Fibroblast of skin of scalp (primary cell): ENCODE measurements around the gene C1orf50.

ENCODE experiments used
- DNase-seq: peaks from one replicate; pipeline ENCODE4 v3.0.0-alpha.2; 2013

The C1orf50 gene

GRCh38 chr1:42759114-42759513 is 7.9 kb upstream of the C1orf50 start:
- DNase-seq = no peak

- DNase-seq = no peak
Measured at GRCh38 chr1:42761567-42761966, 5.5 kb upstream of the C1orf50 start.

- no peak for DNase-seq
Measured at GRCh38 chr1:42762269-42762668, 4.8 kb upstream of the C1orf50 start.

- no peak for DNase-seq
Measured at GRCh38 chr1:42765269-42765668, 1.8 kb upstream of the C1orf50 start.

- peak; percentile 86 for DNase-seq
Measured at GRCh38 chr1:42765832-42766740, 963 bp upstream of the C1orf50 start.

- DNase-seq = no peak
Measured at GRCh38 chr1:42767510-42768000, 506 bp downstream of the C1orf50 start.

GRCh38 chr1:42768172-42768571 is 1.1 kb downstream of the C1orf50 start:
- DNase-seq = no peak

GRCh38 chr1:42769811-42770210 is 2.8 kb downstream of the C1orf50 start:
- DNase-seq = no peak

- no peak for DNase-seq
Measured at GRCh38 chr1:42773420-42773819, 6.4 kb downstream of the C1orf50 start.

GRCh38 chr1:42774928-42775526 is 8.0 kb downstream of the C1orf50 start:
- DNase-seq = no peak

- no peak for DNase-seq
Measured at GRCh38 chr1:42776502-42776901, 9.5 kb downstream of the C1orf50 start.

GRCh38 chr1:42777852-42778251 is 10.8 kb downstream of the C1orf50 start:
- DNase-seq = peak; percentile 42

GRCh38 chr1:42779725-42780124 is 12.7 kb downstream of the C1orf50 start:
- DNase-seq = no peak

GRCh38 chr1:42780176-42780575 is 13.1 kb downstream of the C1orf50 start:
- no peak for DNase-seq

GRCh38 chr1:42783092-42783491 is 16.0 kb downstream of the C1orf50 start:
- DNase-seq = no peak

GRCh38 chr1:42784547-42784945 is 17.5 kb downstream of the C1orf50 start:
- DNase-seq = no peak

GRCh38 chr1:42784946-42785693 is 18.1 kb downstream of the C1orf50 start, which contains the start of gene TMEM269:
Gene TMEM269, plus strand, starts transcription at chr1:42784991. Its CDS starts 4,903 bp downstream, at chr1:42789894.
- DNase-seq = peak; percentile 8

GRCh38 chr1:42786097-42786496 is 19.0 kb downstream of the C1orf50 start:
- no peak for DNase-seq

- DNase-seq = no peak
Measured at GRCh38 chr1:42788021-42788420, 21.0 kb downstream of the C1orf50 start.

- no peak for DNase-seq
Measured at GRCh38 chr1:42793824-42794223, 26.8 kb downstream of the C1orf50 start.

- no peak for DNase-seq
Measured at GRCh38 chr1:42797414-42797813, 30.4 kb downstream of the C1orf50 start.

GRCh38 chr1:42797979-42798378 is 30.9 kb downstream of the C1orf50 start:
- no peak for DNase-seq
